Stimulated activated CD8-positive, alpha-beta memory T cell treated with anti-CD3 and anti-CD28 coated beads, Interleukin-4, amount 100 ng/mL, for 1 hour (primary cell): Measurements from ENCODE around the gene MCM9.

ENCODE experiments used
- DNase-seq, 2 donors: peaks; one replicate each; pipeline ENCODE4 v3.0.0-alpha.2; 2020; ENCODE audit warnings: low read depth in 2 of 2, low spot score in 1 of 2

Gene MCM9

DNA sequence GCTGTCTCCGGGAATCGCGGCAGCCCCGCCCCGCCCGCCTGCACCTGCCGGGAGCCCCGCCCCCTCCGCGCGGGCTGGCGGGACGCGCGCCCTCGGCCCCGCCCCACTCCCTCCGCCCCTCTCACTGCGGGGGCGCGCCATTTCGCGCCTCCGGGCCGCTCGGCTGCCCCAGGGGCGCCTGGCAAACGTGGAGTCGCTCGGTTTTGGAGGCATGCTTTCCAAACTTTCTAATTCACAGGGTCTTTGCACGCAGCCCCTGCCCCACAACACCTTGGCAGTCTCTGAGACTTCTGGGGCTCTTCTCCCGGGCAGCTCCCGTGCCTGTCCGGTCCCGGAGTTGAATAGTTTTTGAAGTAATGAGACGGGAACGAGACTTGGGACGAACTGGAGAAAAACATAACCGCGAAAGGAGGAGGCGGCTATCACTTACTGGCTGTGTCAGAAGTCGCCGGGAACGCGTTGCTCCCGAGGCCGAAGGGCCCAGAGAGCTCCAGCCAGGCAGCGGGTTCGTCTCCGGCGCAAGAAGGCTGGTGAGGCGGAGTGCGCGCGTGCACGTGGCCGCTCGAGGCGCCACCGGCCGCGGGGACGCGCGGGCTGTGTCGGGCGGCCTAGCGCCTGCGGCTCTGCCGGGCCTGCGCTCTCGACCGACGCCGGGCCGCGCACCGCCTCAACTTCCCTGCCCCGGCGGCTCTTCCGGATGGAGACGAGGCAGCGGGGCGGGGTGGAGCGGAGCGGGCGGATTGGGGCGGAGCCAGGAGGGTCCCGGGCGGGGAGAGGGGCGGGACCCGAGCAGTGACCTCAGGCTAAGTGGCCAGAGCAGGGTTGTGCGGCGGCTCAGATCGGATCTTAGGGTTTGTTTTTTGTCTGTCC is at the start of gene MCM9:
Gene MCM9 (minus strand): TSS at position 699 of the 870 bp plus-strand sequence. CDS start 3,436 bp downstream, outside the sequence.
- peak; percentile 65 to 75 for DNase-seq

DNA sequence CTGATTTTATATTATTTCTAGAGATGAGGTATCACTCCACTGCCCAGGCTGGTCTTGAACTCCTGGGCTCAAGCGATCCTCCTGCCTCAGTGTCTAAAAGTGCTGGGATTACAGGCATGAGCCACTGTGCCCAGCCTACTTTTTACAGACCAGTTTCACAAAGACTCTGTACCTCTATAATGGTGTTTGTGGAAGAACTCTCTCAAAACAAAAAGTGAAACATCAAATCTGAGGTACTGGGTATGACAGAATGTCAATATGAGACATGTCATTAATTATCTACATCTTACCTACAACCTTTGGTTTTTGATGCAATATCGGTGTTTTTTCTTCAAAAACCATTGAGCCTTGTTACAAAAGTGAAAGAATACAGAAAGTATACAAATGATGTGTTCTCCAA is 49.4 kb upstream of the MCM9 start:
- no peak for DNase-seq

DNA sequence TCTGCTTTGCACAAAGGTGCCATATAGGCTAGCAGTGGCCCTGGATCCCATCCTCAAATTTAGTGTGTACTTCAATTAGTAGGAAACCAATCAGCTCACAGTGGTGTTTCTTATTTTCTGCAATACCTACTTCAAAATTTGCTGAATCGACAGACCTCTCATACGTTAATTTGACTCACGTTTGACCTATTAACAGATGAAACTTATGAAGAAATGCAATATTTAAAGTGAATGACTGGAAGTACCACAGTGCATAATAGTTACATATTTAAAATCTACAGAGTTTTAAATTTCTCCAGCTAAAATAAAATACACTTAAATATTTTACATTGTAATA is 47.6 kb upstream of the MCM9 start:
- DNase-seq = no peak

DNA sequence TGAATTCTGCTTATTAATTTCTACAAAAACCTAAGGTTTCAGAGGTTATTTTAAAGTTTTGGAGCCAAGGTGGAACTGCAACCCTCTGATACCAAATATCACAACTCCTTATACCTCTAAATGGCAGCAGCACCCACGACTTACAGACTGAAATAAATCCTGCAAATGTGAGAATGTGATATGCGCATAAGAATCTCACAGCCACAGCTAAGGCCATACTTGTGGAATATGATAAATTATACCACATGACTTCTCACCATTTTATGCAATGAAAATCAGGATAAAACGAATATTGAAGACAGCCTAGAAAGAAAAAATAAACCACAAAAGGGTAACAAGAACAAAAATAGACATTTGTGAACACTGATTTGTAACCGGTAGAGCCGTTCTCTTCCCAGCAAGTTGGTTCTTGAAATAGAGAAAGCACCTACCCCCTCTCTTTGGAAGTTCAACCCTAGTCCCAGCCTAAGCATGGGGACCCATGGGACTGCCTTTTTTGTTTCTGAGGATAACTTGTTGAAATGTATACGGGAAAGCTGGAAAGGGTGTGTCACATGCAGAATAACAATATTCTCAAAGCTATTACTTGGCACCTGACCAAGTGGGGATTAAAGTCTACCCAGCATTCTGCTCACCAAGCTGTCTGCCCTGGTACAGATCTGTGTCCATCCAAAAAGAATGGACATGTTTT is 47.1 kb upstream of the MCM9 start:
- DNase-seq = no peak

DNA sequence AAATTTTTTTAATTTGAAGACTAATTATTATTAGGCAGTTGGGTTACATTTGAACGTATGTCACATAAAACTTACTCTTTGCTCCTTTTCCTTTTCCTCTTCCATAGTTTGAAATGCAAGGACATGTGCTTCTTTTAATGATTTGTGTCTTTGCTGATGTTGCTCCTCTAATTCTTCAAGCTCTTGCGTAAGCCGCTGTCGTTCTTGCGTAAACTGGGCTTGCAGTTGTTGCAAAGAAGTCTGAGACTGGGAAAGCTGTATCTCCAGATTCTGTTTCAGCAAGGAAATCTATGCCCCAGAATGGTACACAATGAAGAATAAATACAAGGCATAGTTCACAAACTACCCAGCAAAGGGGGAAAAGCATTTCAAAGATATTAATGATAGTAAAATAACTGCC is 45.1 kb upstream of the MCM9 start:
- no peak for DNase-seq

DNA sequence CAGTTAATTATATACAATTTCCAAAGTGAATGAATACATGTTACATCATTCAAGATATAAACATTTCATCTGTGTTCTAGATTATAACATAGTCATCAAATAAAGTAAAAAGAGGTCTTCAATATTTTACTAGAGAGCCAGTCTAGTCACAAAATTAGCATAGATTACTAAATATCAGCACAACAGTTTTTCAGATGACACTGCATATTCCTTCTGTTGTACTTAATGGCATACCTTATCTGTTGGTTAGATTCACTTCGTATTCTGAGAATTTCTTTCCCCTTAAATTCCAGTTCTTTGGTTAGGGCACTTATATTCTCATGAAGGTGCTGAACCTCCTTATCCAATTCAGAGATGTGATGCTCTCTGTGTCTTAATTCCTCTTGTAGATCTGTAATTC is 39.8 kb upstream of the MCM9 start:
- no peak for DNase-seq

DNA sequence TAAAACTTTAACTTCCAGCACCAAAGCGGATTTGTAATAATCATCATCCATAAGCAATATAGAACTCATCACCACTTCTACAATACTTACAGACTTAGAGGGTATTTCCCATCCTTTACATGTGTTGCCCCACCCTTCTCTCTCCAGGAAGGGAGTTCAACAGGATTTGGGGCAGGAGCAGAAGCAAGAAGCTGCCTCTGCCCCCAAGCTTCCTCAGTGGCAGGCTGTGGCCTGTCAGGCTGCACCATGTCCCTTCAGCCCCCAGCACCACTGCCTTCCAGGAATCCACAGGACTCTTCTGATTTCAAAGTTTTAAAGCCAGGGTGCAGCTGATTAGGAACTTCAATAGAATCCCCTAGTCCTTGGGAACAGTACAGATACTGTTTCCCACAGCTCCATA is 36.7 kb upstream of the MCM9 start:
- no peak for DNase-seq

DNA sequence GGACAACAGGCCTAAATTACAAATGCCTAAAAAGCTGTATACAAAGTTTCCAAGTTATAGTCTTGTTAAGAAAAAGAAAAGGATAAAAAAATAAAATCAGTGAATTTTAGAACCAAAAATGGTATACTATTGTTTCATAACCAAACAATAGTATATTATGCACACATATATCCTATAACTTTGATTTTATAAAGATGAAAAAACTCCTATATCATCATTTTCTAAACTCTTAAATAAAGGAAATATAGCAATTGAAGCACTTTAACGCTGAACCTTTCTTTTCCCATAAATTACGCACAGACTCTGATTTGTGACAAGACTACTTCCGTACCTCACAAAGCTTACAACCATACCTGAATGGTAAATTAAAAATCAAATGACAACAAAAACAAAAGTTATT is 35.9 kb upstream of the MCM9 start:
- no peak for DNase-seq

DNA sequence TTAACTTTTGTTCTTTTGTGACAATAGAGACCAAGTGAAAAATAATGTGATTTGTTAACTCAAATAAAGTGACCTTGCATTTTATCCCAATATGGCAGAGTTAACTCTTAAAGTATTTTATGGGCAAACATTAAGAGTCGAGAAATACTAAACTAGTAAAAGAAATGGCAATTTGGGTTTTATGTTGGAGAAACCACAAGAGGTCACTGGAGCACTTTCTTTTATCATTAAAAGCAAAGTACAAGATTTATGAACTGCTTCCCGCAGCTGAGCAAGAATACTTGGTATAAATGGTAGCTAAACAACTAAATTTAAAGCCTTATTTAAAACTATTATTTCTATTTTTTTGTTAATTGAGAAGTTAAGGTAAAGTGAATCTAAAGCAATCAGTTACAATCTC is 33.5 kb upstream of the MCM9 start:
- no peak for DNase-seq

DNA sequence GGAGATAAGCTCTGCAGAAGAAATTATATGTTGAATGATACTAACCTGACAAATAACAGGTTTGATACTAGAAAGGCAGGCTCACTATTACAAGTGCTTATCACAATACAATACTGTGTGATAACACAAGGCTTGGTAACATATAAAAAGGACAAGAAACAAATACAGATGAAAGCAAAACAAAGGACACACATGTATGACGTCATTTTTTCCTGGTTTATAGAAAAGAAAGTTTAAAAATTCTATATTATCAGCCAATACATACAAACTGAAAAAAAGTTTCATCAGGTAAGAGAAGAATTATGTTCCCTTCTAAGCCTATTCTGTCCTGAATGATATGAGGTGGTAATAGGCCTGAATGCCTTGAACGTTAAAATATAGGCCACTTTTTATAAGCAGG is 32.3 kb upstream of the MCM9 start:
- no peak for DNase-seq

DNA sequence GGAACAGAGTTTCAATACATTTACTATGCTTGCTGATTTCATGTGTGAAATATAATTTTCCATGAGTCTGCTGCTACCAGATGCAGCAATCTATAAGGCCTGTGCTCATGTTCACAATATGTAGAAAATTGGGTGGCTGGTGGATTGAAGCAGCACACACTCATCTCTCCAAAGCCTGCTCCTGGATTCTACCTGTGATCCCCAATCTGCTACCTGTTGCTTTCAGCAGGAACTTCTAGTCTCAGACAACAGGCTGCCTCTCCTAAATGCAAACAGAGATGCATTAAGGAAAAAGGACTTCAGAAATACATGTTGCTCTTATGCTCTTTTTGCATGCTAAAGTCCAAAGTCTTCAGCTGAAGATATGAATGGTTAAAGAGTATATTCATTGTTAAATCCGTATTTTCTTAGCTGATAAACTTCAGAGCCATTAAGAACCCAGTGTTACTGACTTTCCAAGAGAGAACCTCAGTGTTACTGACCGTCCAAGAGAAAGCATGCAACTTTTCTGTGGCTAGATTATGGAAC is 30.9 kb upstream of the MCM9 start:
- no peak for DNase-seq

DNA sequence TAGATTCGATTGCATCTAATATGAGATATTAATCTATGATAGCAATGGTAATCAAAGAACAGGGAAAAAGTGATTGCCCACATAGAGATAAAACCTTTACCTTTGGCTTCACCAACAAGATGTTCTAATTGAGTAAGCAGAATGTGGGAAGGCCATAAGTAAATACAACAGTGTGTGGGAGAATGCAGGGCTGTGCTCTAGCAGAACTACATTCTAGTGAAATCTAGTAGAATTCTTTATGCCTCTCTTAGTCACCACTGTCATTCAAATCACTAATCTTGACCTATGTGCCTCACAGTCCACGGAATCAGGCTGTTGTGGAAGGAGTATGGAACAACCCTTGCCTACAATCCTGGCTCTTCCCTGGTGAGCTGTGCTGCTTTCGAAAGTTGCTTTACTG is 30.4 kb upstream of the MCM9 start:
- no peak for DNase-seq

DNA sequence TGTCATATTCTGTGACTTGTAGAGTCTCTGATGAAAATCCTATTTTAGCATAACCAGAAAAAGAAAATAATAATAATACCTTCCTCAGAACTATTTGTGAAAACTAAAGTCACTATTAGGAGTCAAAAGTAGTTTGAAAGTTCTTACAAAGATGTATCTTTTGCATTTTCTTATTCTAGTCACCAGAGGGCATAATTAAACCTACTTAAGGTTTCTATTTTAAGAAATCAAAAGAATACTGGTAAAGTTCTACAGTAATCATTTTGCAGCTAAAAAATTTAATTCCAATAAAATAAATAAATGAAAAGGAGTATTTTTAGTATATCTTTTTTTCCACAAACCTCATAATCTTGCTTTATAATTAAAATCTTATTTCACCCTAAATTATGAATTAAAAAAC is 28.0 kb upstream of the MCM9 start:
- DNase-seq = no peak

DNA sequence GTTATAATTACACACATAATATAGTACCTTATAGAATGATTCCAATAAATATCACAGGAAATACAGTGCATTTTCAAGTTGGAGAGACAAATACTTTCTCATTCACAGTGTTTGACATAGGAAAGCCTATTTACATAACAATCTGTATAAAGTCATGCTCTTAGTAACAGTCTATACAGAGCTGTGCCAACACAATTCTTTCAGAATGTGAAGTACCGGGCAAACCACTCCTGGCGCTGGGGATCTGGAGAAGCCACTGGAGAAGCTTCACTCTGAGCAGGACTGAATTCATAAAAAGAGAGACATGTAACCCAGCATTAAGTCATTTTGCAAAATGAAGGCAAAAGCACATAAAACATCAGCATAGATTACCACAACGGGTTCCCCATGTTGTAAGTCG is 24.9 kb upstream of the MCM9 start:
- no peak for DNase-seq

DNA sequence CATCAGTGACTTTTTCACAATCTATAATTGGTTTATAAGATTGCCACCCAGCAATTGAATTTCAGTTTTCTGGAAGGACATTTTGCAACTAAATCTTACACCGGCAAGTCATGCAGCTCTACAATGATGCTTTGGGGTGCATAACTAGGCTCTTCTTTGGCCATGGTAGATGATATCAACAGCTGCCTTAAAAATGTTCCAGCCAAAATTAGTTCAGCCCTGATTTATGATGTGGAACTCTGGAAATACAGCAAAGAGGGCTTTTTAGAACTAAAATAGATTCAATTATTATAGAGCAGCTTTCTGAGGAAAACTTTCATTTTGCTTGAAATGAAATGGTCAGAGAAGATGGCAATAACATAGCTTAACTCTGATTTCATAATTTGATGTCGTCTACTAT is 18.4 kb upstream of the MCM9 start:
- DNase-seq = no peak

DNA sequence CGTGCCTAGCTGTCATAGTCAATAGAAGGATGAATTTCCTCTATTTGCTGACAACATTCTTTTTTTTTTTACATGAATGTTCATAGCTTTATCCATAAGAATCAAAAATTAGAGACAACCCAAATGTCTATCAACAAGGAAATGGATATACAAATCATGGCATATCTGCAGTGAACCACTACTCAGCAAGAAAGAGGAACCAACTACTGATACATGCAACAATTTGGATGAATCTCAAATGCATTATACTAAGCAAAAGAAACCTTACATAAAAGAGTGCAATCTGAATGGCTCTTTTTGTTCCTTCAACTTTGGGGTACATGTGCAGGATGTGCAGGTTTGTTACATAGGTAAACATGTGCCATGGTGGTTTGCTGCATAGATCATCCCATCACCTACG is 17.7 kb upstream of the MCM9 start:
- no peak for DNase-seq

DNA sequence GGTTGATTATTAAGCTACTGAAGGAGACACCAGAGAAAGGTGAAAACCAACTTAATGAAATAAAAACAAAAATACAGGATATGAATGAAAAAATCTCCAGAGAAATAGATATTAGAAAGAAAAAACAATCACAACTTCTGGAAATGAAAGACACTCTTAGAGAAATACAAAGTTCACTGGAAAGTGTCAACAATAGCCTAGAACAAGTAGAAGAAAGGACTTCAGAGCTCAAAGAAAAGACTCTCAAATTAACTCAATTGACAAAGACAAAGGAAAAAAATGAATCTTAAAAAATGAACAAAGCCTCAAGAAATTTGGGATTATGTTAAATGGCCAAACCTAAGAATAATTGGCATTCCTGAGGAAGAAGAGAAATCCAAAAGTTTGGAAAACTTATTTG is 10.3 kb upstream of the MCM9 start:
- no peak for DNase-seq

DNA sequence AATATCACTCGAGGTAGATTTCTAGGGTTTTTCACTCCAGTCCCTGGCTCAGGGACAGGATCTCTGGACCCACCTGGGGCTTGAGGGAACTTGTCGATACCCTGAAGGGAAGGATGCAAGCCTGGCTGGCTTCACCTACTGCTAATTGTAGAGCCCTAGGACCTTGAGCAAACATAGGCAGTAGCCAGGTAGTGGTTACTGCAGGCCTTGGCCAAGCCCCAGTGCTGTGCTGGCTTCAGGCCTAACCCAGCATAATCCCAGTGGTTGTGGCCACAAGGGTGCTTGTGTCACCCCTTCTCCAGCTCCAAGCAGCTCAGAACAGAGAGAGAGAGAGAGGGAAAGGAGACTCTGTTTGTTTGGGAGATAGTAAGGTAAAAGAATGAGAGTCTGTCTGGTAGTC is 5.8 kb upstream of the MCM9 start:
- DNase-seq = no peak

DNA sequence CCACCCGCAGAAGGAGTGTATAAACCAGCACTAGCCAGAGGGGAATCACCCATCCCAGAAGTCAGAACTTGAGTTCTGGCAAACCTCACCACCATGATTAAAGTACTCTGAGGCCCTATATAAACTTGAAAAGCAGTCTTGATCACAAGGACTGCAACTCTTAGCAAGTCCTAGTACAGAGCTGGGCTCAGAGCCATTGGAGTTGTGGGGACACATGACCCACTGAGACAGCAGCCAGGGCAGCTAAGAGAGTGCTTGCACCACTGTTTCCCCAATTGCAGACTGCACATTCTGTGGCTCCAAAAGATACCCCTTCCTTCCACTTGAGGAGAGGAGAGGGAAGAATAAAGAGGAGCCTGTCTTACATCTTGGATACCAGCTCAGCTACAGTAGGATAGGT is 4.7 kb upstream of the MCM9 start:
- no peak for DNase-seq

DNA sequence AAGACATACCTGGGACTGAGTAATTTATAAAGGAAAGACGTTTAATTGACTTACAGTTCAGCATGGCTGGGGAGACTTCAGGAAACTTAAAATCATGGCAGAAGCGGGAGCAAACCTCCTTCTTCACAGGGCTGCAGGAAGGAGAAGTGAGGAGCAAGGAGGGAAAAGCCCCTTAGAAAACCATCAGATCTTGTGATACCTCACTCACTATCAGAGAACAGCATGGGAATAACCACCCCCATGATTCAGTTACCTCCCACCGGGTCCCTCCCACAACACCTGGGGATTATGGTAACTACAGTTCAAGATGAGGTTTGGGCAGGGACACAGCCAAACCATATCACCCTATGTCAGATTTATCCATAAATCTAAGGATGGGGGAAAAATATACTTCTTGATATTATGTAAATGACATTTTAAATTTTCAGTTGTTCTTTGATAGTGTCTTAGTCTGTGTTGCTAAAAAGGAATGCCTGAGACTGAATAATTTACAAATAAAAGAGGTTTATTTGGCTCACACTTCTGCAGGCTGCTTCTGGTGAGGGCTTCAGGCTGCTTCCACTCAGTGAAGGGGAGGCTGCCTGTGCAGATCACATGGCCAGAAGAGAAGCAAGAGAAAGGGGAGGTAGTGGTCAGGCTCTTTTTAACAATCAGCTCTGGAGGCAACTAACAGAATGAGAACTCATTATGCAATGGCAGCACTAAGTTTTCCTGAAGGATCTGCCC is 1.2 kb upstream of the MCM9 start:
- no peak for DNase-seq

DNA sequence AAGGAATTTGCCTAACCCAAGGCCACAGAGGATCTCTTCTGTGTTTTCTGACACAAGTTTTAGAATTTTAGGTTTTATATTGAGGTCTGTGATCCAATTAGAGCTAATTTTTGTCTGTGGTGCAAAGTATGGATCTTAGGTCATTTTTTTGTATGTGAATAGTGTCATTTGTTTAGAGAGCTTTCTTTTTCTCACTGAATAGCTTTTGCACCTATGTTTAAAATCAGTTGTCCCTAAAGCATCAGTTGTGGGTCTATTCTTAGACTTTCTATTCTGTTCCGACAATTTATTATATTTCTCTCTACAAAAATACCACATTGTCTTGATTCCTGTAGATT is 341 bp upstream of the MCM9 start:
- DNase-seq = no peak

DNA sequence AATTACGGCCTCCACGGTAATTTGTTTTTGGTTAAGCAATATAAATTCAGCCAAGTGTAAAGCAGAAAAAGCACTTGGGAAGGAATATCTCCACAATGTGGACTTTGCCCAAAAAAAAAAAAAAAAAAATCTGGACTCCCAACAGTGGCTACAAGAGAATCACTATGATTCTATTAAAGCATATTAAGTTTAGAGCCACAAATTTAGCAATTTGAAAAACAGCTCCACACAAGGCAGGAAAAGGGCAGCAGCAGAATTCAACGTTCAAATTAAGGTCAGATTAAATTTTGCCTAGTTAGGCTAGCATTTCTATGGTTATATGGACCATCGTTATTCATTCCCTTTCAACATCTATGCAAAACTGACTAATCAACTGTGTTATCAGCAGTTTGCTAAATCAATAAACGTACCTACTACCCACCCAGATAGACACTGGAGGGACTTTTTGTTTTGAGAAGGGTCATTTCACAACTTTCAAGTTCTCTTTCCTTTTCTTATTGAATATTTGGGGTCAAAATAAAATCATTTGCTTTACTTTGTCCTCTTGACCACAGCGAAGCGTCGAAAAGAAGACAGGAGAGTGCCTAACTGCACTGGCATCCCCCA is 1.0 kb downstream of the MCM9 start:
- no peak for DNase-seq
